GDM1 (cell line): ENCODE data around the gene TMCC1.
"Not testable (repeated sequence)": the region's sequence is repeated elsewhere in the genome, so short reads cannot be mapped to it uniquely, and the experiment has no call there.

Source experiments
- DNase-seq: peaks from one replicate; lab custom pipeline; 2025; lab: John Stamatoyannopoulos, UW

TMCC1 gene

GRCh38 chr3:129727707-129728106, 165.8 kb downstream of the TMCC1 start:
- no peak for DNase-seq

- no peak for DNase-seq
Observed at GRCh38 chr3:129723558-129724324, 169.8 kb downstream of the TMCC1 start.

GRCh38 chr3:129722527-129722926, 171.0 kb downstream of the TMCC1 start:
- no peak for DNase-seq

GRCh38 chr3:129718201-129718600, 175.3 kb downstream of the TMCC1 start:
- DNase-seq: no peak

GRCh38 chr3:129715854-129716253, 177.7 kb downstream of the TMCC1 start:
- no peak for DNase-seq

GRCh38 chr3:129708328-129708861, 185.1 kb downstream of the TMCC1 start:
- no peak for DNase-seq

GRCh38 chr3:129705274-129705673, 188.2 kb downstream of the TMCC1 start:
- no peak for DNase-seq

- no peak for DNase-seq
Observed at GRCh38 chr3:129703913-129704312, 189.6 kb downstream of the TMCC1 start.

GRCh38 chr3:129702934-129703712, 190.4 kb downstream of the TMCC1 start:
- DNase-seq: no peak

- no peak for DNase-seq
Observed at GRCh38 chr3:129701161-129701560, 192.3 kb downstream of the TMCC1 start.

GRCh38 chr3:129699612-129700011, 193.9 kb downstream of the TMCC1 start:
- no peak for DNase-seq

- no peak for DNase-seq
Observed at GRCh38 chr3:129699199-129699598, 194.3 kb downstream of the TMCC1 start.

- no peak for DNase-seq
Observed at GRCh38 chr3:129697229-129697969, 196.1 kb downstream of the TMCC1 start.

GRCh38 chr3:129696430-129696829, 197.1 kb downstream of the TMCC1 start:
- DNase-seq: not testable (repeated sequence)

GRCh38 chr3:129695230-129695629, 198.3 kb downstream of the TMCC1 start:
- DNase-seq: no peak

GRCh38 chr3:129694228-129694627, 199.3 kb downstream of the TMCC1 start:
- DNase-seq: no peak

- DNase-seq: no peak
Observed at GRCh38 chr3:129692743-129693142, 200.8 kb downstream of the TMCC1 start.

GRCh38 chr3:129690963-129691362, 202.5 kb downstream of the TMCC1 start:
- no peak for DNase-seq

- DNase-seq: peak; percentile 42
Observed at GRCh38 chr3:129690406-129690805, 203.1 kb downstream of the TMCC1 start.

GRCh38 chr3:129689036-129689435, 204.5 kb downstream of the TMCC1 start:
- DNase-seq: no peak

- no peak for DNase-seq
Observed at GRCh38 chr3:129688271-129688895, 205.1 kb downstream of the TMCC1 start.

- DNase-seq: no peak
Observed at GRCh38 chr3:129687586-129688125, 205.9 kb downstream of the TMCC1 start.
